HepG2 (cell line): Measurements from ENCODE around the gene MICAL3.

ENCODE experiments used
- TCF7 ChIP-seq: sonication (generic); IDR thresholded peaks from 2 replicates; pipeline ENCODE4 v1.6.1; 2016; ENCODE audit warnings: antibody characterized with exemption, low read depth
- ZNF660 ChIP-seq: sonication (generic); formaldehyde crosslinking; IDR thresholded peaks from 2 replicates; pipeline ENCODE4 v1.5.1; 2020; ENCODE audit warnings: mild to moderate bottlenecking, low read depth, missing genetic modification reagents, borderline replicate concordance

- TF ChIP-seq TCF7, result no peak
- TF ChIP-seq ZNF660, result no peak
These were observed 148.7 kb downstream of the MICAL3 start for GRCh38 chr22:17875631-17876030.
